BJ (cell line): ENCODE data around the gene KCND2. TPM values are rescaled to one million over a fixed set of nuclear protein-coding genes. Genes with fewer than 3 reads are reported as not detected.

Source experiments
- CTCF ChIA-PET: fragments of 350-600 bp; formaldehyde crosslinking; extraction: SDS; loops from one replicate; lab custom pipeline; 2021; ENCODE audit warnings: antibody characterized with exemption, inconsistent platforms; lab: Yijun Ruan, JAX
- POLR2A ChIA-PET: fragments of 300-600 bp; sonication (Branson Sonifier 250); formaldehyde crosslinking; extraction: SDS; loops from one replicate; lab custom pipeline; 2021; ENCODE audit warnings: antibody characterized with exemption; lab: Charles Lee
- DNase-seq: peaks from one replicate; pipeline ENCODE4 v3.0.0-alpha.2; 2011; ENCODE audit warnings: low read depth
- H3K27me3 ChIP-seq: 2 replicates; pipeline ENCODE4 v1.6.0; 2011; ENCODE audit warnings: low read length; ENCODE audit not compliant: control insufficient read depth, insufficient read depth
- H3K36me3 ChIP-seq: 2 replicates; pipeline ENCODE4 v1.5.1; 2011; ENCODE audit warnings: low read length; ENCODE audit not compliant: control insufficient read depth, insufficient read depth
- H3K4me3 ChIP-seq: 2 replicates; pipeline ENCODE4 v1.5.1; 2011; ENCODE audit warnings: low read depth, mild to moderate bottlenecking, control low read depth, low read length
- CTCF ChIP-seq: IDR thresholded peaks from 2 replicates; pipeline ENCODE4 v1.5.1; 2011; ENCODE audit warnings: low read depth, mild to moderate bottlenecking, control low read depth, inconsistent platforms, low read length, moderate library complexity; ENCODE audit not compliant: insufficient read depth
- polyA plus RNA-seq: library from polyadenylated mRNA; depleted of rRNA; stranded (reverse); fragments of >200 nt; gene quantifications from 2 replicates; pipeline ENCODE4 v1.2.3, GENCODE V29; 2011

KCND2 gene
- polyA plus RNA-seq, 1 experiment: not detected

DNA sequence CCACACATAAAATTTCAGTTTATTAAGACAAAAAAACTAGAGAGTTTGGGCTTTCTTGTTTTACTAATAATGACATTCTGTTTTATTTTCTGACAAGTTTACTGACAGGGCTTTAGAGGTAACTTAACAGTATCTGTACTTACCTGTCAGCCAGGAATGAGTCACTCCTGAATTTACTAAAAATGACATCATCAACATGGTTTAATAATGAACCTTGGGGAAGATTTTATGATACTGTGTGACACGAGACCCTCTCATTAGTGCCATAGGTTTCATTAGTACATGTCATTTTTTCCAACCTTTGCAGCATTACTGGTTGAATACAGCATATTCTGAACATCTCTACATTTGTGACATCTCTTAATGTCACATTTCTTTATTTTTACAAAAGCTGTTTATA, 131.1 kb downstream of the KCND2 start:
- CTCF ChIA-PET: no interaction called here
- no peaks in the 10 kb centered on the region for H3K27me3 ChIP-seq
- POLR2A ChIA-PET: no interaction called here
- DNase-seq: no peak
- H3K4me3 ChIP-seq: no peak overlapping the region
- no peaks in the 10 kb centered on the region for H3K36me3 ChIP-seq
- TF ChIP-seq CTCF: no peak

DNA sequence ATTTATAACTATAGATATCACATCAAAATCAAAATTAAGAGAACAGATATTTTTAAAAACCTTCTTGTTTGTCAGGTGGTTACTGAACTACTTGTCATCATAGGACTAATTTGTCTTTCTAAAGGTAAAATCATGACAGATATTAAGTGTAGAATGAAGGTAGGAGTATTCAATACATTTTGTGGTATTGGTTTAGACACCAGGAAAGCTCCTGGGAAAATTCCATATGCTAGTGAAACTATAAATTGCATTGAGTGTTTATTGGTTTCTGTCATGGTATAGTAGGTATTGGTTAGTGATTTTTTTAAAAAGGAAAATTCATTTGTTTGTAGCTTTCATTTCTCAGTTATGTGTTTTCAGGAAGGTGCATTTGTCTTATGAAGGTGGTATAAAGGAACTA, 132.7 kb downstream of the KCND2 start:
- DNase-seq: no peak
- H3K27me3 ChIP-seq: no peaks in the 10 kb centered on the region
- no peak for TF ChIP-seq CTCF
- H3K36me3 ChIP-seq: no peaks in the 10 kb centered on the region
- ChIA-PET POLR2A (no interaction called here), CTCF (no interaction called here)
- H3K4me3 ChIP-seq: no peak overlapping the region

DNA sequence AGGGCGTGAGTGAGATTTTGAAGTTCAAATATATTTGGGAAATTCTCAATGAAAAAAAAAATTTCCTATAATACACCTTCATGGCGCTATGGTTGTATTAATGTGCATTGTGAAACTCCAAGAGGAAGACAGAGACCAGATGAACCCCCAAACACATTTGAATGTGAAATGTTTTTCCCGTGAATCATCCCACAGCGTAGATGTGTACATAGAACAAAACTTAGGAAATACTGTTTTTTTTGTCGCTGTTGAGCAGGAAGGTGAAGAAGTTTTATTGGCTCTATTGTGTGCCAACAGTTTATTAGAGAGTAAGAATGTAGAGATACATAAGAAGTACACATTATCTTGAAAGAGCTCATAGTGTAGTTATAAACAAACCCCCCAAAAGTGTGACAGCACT, 134.0 kb downstream of the KCND2 start:
- POLR2A ChIA-PET: no interaction called here
- DNase-seq: no peak
- Histone ChIP-seq H3K36me3 (no peaks in the 10 kb centered on the region), H3K27me3 (no peaks in the 10 kb centered on the region), H3K4me3 (no peak overlapping the region)
- no peak for TF ChIP-seq CTCF
- CTCF ChIA-PET: no interaction called here

- H3K4me3 ChIP-seq: no peak overlapping the region
- H3K36me3 ChIP-seq: no peaks in the 10 kb centered on the region
- no peaks in the 10 kb centered on the region for H3K27me3 ChIP-seq
- no peak for TF ChIP-seq CTCF
- POLR2A ChIA-PET: no interaction called here
- CTCF ChIA-PET: no interaction called here
- no peak for DNase-seq
These were observed 139.4 kb downstream of the KCND2 start for GRCh38 chr7:120412139-120413050.

GRCh38 chr7:120413164-120413563, 140.2 kb downstream of the KCND2 start:
- POLR2A ChIA-PET: no interaction called here
- no peak overlapping the region for H3K4me3 ChIP-seq
- TF ChIP-seq CTCF: no peak
- DNase-seq: no peak
- CTCF ChIA-PET: no interaction called here
- no peaks in the 10 kb centered on the region for H3K36me3 ChIP-seq
- H3K27me3 ChIP-seq: no peaks in the 10 kb centered on the region
